PC-9 (cell line): ENCODE measurements around the gene SMO. TPM values are rescaled to one million over a fixed set of nuclear protein-coding genes. Genes with fewer than 3 reads are reported as not detected.

Experiments used
- BruUV-seq: library from RNA; stranded (reverse); fragments of 400-500 nt; replicated peaks from 2 replicates; lab custom pipeline; 2021; lab: Mats Ljungman, UMichigan
- CTCF ChIA-PET: fragments of 300-600 bp; sonication (Branson Sonifier 250); formaldehyde crosslinking; loops from one replicate; lab custom pipeline; 2022; ENCODE audit warnings: antibody characterized with exemption; lab: Charles Lee
- POLR2A ChIA-PET: fragments of 300-600 bp; sonication (Branson Sonifier 250); formaldehyde crosslinking; loops from one replicate; lab custom pipeline; 2022; ENCODE audit warnings: antibody characterized with exemption; ENCODE audit not compliant: unreplicated experiment; lab: Charles Lee
- DNase-seq, 2 experiments: peaks; one replicate each; pipeline versions ENCODE4 v3.0.0 to v3.0.0-alpha.2; 2015 to 2022; ENCODE audit warnings: mixed read lengths in 1 of 2
- H2AFZ ChIP-seq: fragments of 200-600 bp; sonication (generic); 2 replicates; pipeline ENCODE4 v1.8.1; 2017; ENCODE audit warnings: antibody characterized with exemption
- H3F3A ChIP-seq: fragments of 200-600 bp; sonication (generic); 2 replicates; pipeline ENCODE4 v1.8.1; 2017; ENCODE audit warnings: antibody characterized with exemption, mild to moderate bottlenecking, low read depth; ENCODE audit not compliant: insufficient read depth
- H3K27ac ChIP-seq: fragments of 200-600 bp; sonication (generic); 2 replicates; pipeline ENCODE4 v1.6.1; 2016; ENCODE audit warnings: mixed run types
- H3K27me3 ChIP-seq: fragments of 200-600 bp; sonication (generic); 2 replicates; pipeline ENCODE4 v1.6.1; 2016; ENCODE audit warnings: low read depth, mixed run types; ENCODE audit not compliant: insufficient read depth
- H3K36me3 ChIP-seq: fragments of 200-600 bp; sonication (generic); 2 replicates; pipeline ENCODE4 v1.6.1; 2016; ENCODE audit warnings: low read depth, mixed run types
- H3K4me1 ChIP-seq: fragments of 200-600 bp; sonication (generic); replicated peaks from 2 replicates; pipeline ENCODE4 v1.6.1; 2016; ENCODE audit warnings: mixed run types; ENCODE audit not compliant: insufficient read depth
- H3K4me2 ChIP-seq: fragments of 200-600 bp; sonication (generic); 2 replicates; pipeline ENCODE4 v1.6.1; 2017; ENCODE audit warnings: mixed run types
- H3K4me3 ChIP-seq: fragments of 200-600 bp; sonication (generic); 2 replicates; pipeline ENCODE4 v1.6.1; 2016; ENCODE audit warnings: mixed run types
- H3K79me2 ChIP-seq: fragments of 200-600 bp; sonication (generic); 2 replicates; pipeline ENCODE4 v1.6.1; 2017; ENCODE audit warnings: low read depth, mixed run types
- H3K9me2 ChIP-seq: fragments of 200-600 bp; sonication (generic); 2 replicates; pipeline ENCODE4 v1.8.1; 2017; ENCODE audit warnings: mild to moderate bottlenecking; ENCODE audit not compliant: insufficient read depth
- H3K9me3 ChIP-seq: fragments of 200-600 bp; sonication (generic); 2 replicates; pipeline ENCODE4 v1.8.1; 2016; ENCODE audit warnings: low read depth; ENCODE audit not compliant: insufficient read depth
- H4K20me1 ChIP-seq: fragments of 200-600 bp; sonication (generic); 2 replicates; pipeline ENCODE4 v1.8.1; 2017; ENCODE audit not compliant: insufficient read depth
- EZH2 ChIP-seq: fragments of 200-600 bp; sonication (generic); IDR thresholded peaks from 2 replicates; pipeline ENCODE4 v1.8.0; 2017; ENCODE audit warnings: antibody characterized with exemption, low read depth
- intact Hi-C: fragments of 100-400 bp; cut with micrococcal nuclease; formaldehyde crosslinking; loops from one replicate; pipeline ENCODE4 v1.10.0; 2022; ENCODE audit not compliant: unreplicated experiment
- total RNA-seq: library from RNA; stranded (reverse); gene quantifications from 2 replicates; pipeline ENCODE4 v1.2.3, GENCODE V29; 2021
- TF ChIP-seq, protein P1 (sequence below): fragments of 200-600 bp; sonication (generic); conservative IDR thresholded peaks from 2 replicates; pipeline ENCODE4 v1.6.1; 2017; ENCODE audit warnings: mixed run types, antibody characterized with exemption, mild to moderate bottlenecking, moderate library complexity

SMO gene
- total RNA-seq, 1 experiment from 2014 or later, result 1.2 TPM

DNA sequence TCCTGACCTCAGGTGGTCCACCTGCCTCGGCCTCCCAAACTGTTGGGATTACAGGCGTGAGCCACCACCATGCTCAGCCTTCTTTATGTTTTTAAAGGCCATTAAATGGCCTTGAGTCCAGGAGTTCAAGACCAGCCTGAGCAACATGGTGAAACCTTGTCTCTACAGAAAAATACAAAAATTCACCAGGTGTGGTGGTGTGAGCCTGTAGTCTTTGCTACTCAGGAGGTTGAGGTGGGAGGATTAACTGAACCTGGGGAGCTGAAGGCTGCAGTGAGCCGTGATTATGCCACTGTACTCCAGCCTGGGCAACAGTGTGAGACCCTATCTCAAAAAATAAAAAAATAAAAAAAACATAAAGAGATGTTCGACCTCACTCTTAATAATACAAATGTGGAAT is 11.0 kb downstream of the SMO start:
- Histone ChIP-seq H2AFZ (no peak overlapping the region), H3K4me3 (no peak overlapping the region), H3K9me2 (no peaks in the 10 kb centered on the region), H3K4me2 (no peak overlapping the region), H3F3A (no peaks in the 10 kb centered on the region), H3K4me1 (no peaks in the 10 kb centered on the region), H4K20me1 (no peaks in the 10 kb centered on the region), H3K27me3 (no peaks in the 10 kb centered on the region), H3K9me3 (no peaks in the 10 kb centered on the region), H3K36me3 (no peaks in the 10 kb centered on the region), H3K79me2 (no peaks in the 10 kb centered on the region), H3K27ac (no peak overlapping the region)
- ChIA-PET CTCF (no interaction called here), POLR2A (no interaction called here)
- no TSS peak for BruUV-seq
- TF ChIP-seq EZH2, result no peak
- TF ChIP-seq, protein P1, sequence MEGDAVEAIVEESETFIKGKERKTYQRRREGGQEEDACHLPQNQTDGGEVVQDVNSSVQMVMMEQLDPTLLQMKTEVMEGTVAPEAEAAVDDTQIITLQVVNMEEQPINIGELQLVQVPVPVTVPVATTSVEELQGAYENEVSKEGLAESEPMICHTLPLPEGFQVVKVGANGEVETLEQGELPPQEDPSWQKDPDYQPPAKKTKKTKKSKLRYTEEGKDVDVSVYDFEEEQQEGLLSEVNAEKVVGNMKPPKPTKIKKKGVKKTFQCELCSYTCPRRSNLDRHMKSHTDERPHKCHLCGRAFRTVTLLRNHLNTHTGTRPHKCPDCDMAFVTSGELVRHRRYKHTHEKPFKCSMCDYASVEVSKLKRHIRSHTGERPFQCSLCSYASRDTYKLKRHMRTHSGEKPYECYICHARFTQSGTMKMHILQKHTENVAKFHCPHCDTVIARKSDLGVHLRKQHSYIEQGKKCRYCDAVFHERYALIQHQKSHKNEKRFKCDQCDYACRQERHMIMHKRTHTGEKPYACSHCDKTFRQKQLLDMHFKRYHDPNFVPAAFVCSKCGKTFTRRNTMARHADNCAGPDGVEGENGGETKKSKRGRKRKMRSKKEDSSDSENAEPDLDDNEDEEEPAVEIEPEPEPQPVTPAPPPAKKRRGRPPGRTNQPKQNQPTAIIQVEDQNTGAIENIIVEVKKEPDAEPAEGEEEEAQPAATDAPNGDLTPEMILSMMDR, result no peak
- no peak for DNase-seq
- intact Hi-C loops, result no loop called here

DNA sequence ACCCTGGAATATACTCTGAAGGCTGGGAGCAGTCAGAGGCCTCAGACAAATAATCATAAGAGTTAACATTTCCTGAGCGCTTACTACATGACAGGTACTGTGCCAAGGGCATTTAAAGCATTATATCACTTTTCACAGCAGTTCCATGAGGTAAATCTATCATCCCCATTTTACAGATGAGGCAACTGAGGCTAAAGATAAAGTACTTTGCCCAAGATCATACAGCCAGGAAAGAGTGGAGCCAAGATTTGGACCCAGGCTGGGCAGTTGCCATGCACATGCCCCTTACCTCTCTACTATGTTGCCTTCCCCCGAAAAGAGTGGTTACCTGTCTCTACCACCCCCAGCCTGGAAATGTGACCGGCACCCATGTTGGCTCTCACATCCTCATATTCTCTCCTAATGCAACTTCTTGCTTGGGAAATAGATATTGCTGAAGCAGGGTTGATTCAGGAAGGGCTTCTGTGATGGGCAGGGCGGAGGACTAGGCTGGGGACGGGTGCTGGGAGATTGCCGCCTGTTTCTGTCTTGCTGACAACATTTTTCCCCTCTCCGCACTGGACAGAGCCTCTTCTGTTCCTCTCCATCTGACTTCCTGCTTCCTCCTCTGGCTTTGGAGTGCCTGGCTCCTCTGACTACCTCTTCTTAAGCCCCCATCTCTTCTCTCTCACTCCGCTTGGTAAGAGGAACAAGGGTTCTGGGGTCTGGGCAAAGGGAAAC is 13.8 kb downstream of the SMO start:
- Histone ChIP-seq H3K79me2 (no peaks in the 10 kb centered on the region), H3K27me3 (no peaks in the 10 kb centered on the region), H2AFZ (no peak overlapping the region), H3F3A (no peaks in the 10 kb centered on the region), H3K9me3 (no peaks in the 10 kb centered on the region), H3K4me2 (no peak overlapping the region), H4K20me1 (no peaks in the 10 kb centered on the region), H3K4me3 (no peak overlapping the region), H3K36me3 (no peaks in the 10 kb centered on the region), H3K4me1 (no peaks in the 10 kb centered on the region), H3K9me2 (no peaks in the 10 kb centered on the region), H3K27ac (no peak overlapping the region)
- BruUV-seq, result no TSS peak
- no peak for DNase-seq
- intact Hi-C loops, result no loop called here
- ChIA-PET POLR2A (no interaction called here), CTCF (interaction anchor here (1.4 kb wide), 1 partner anchor 39 kb away, joined by 3 read pairs; no protein-coding TSS in a partner anchor)
- TF ChIP-seq, protein P1, result no peak
- TF ChIP-seq EZH2, result no peak

DNA sequence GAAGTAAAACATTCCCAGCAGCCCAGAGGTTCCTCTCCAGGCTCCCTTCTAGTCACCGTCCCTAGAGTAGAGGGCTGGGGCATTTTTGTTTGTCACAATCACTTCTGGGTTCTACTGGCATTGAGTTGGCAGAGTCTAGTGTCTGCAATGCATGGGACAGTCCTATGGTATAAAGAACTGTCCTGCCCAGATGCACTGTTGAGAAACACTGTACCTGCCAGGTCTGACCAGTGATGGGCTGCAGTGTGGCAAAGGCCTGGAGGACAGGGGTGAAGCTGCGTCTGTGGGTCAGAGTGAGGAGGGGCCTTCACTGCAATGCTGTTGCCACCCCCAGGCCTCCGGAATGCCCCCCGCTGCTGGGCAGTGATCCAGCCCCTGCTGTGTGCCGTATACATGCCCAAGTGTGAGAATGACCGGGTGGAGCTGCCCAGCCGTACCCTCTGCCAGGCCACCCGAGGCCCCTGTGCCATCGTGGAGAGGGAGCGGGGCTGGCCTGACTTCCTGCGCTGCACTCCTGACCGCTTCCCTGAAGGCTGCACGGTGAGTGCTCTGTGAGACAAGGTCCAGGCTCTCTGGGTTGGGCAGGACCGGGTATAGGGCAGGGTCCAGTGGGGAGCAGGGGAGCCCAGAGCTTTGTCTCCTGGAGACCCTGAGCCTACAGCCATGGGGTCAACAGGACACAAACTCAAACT is 14.8 kb downstream of the SMO start:
- intact Hi-C loops, result no loop called here
- Histone ChIP-seq H3K4me3 (no peak overlapping the region), H3K27me3 (no peaks in the 10 kb centered on the region), H4K20me1 (no peaks in the 10 kb centered on the region), H3K27ac (no peak overlapping the region), H3K4me1 (no peaks in the 10 kb centered on the region), H3K9me2 (no peaks in the 10 kb centered on the region), H3K36me3 (no peaks in the 10 kb centered on the region), H3K4me2 (no peak overlapping the region), H3K9me3 (no peaks in the 10 kb centered on the region), H3F3A (no peaks in the 10 kb centered on the region), H2AFZ (no peak overlapping the region), H3K79me2 (no peaks in the 10 kb centered on the region)
- CTCF ChIA-PET, result interaction anchor here (0.6 to 1.4 kb wide), 2 partner anchors 28 to 40 kb away, joined by 3 to 4 read pairs; no protein-coding TSS in a partner anchor
- TF ChIP-seq, protein P1, result no peak
- no peak for TF ChIP-seq EZH2
- no TSS peak for BruUV-seq
- no peak for DNase-seq
- POLR2A ChIA-PET, result no interaction called here
